HepG2 (cell line): ENCODE results near the gene FILIP1. TPM values are rescaled to one million over a fixed set of nuclear protein-coding genes. Genes with fewer than 3 reads are reported as not detected.

ENCODE experiments used
- ATAC-seq: fragments of 200-7000 bp; cut with Tn5 transposase; 3 replicates; pipeline ENCODE4 v1.9.1; 2020; ENCODE audit warnings: mild to moderate bottlenecking, moderate library complexity
- BruUV-seq: library from RNA; stranded (reverse); fragments of 400-500 nt; replicated peaks from 2 replicates; lab custom pipeline; 2021; lab: Mats Ljungman, UMichigan
- CTCF ChIA-PET: fragments of 300-600 bp; formaldehyde crosslinking; extraction: SDS; loops from one replicate; lab custom pipeline; 2021; ENCODE audit warnings: low total read pairs, inconsistent platforms, low intra/inter-chr PET ratio; lab: Yijun Ruan, JAX
- POLR2A ChIA-PET: fragments of 350-600 bp; sonication (Branson Sonifier 250); formaldehyde crosslinking; loops from one replicate; lab custom pipeline; 2020; ENCODE audit warnings: antibody characterized with exemption, inconsistent platforms; lab: Yijun Ruan, JAX
- DNase-seq: peaks from one replicate; pipeline ENCODE4 v3.0.0-alpha.2; 2015; ENCODE audit warnings: low spot score
- FAIRE-seq: peaks from 3 replicates; lab custom pipeline; 2011; peaks lifted over from hg19 to GRCh38; lab: Jason Lieb, UNC
- H2AFZ ChIP-seq: one replicate; pipeline ENCODE4 v1.6.1; 2011; ENCODE audit warnings: low read length, inconsistent platforms
- H3K27ac ChIP-seq: fragments of 300-600 bp; 3 replicates; pipeline ENCODE4 v1.8.0; 2011; ENCODE audit warnings: mixed run types, mild to moderate bottlenecking, mixed read lengths, low read length, inconsistent platforms; ENCODE audit not compliant: insufficient read depth; ENCODE audit errors: extremely low read length
- H3K27me3 ChIP-seq, 2 experiments: fragments of 200-600 bp in 1 of 2; 2 replicates in 1 of 2; 3 replicates in 1 of 2; pipeline versions ENCODE4 v1.6.0 to v1.8.0; 2011; ENCODE audit warnings: low read length in 2 of 2, mild to moderate bottlenecking in 2 of 2, moderate library complexity in 2 of 2, inconsistent platforms in 1 of 2; ENCODE audit not compliant: insufficient read depth in 2 of 2, control insufficient read depth in 1 of 2
- H3K36me3 ChIP-seq, 2 experiments: fragments of 200-600 bp in 1 of 2; replicated peaks in 1 of 2; 2 replicates in 1 of 2; 3 replicates in 1 of 2; pipeline versions ENCODE4 v1.5.1 to v1.8.0; 2011; ENCODE audit warnings: low read length in 2 of 2, inconsistent platforms in 1 of 2; ENCODE audit not compliant: insufficient read depth in 2 of 2, control insufficient read depth in 1 of 2
- H3K4me1 ChIP-seq: 2 replicates; pipeline ENCODE4 v1.5.1; 2012; ENCODE audit warnings: low read length, inconsistent platforms; ENCODE audit not compliant: insufficient read depth
- H3K4me2 ChIP-seq: 2 replicates; pipeline ENCODE4 v1.6.0; 2011; ENCODE audit warnings: low read depth, low read length, inconsistent platforms
- H3K4me3 ChIP-seq, 3 experiments: fragments of 200-600 bp in 1 of 3; sonication (generic), shearing (Covaris generic) in 1 of 3; replicated peaks in 1 of 3; 2 replicates each; pipeline ENCODE4 v1.5.1; 2011 to 2016; ENCODE audit warnings: low read length in 3 of 3, inconsistent platforms in 2 of 3, low read depth in 2 of 3, mild to moderate bottlenecking in 2 of 3, control low read depth in 1 of 3, mixed read lengths in 1 of 3; ENCODE audit not compliant: insufficient read depth in 1 of 3
- H3K79me2 ChIP-seq: one replicate; pipeline ENCODE4 v1.6.1; 2011; ENCODE audit warnings: low read length, inconsistent platforms; ENCODE audit not compliant: insufficient read depth
- H3K9ac ChIP-seq: 2 replicates; pipeline ENCODE4 v1.6.0; 2011; ENCODE audit warnings: mild to moderate bottlenecking, low read depth, low read length, inconsistent platforms; ENCODE audit not compliant: insufficient read depth
- H3K9me3 ChIP-seq: 2 replicates; pipeline ENCODE4 v1.5.1; 2012; ENCODE audit warnings: mild to moderate bottlenecking, low read length
- H4K20me1 ChIP-seq: 2 replicates; pipeline ENCODE4 v1.6.0; 2011; ENCODE audit warnings: inconsistent platforms, mild to moderate bottlenecking, low read length, moderate library complexity; ENCODE audit not compliant: insufficient read depth
- ATF5 ChIP-seq: sonication (generic); formaldehyde crosslinking; IDR thresholded peaks from 2 replicates; pipeline ENCODE4 v1.4.0; 2020; ENCODE audit warnings: mild to moderate bottlenecking, low read depth, missing genetic modification reagents
- BCLAF1 ChIP-seq: fragments of 450-650 bp; IDR thresholded peaks from 2 replicates; pipeline ENCODE4 v1.6.1; 2017; ENCODE audit warnings: mild to moderate bottlenecking
- CEBPB ChIP-seq: IDR thresholded peaks from 2 replicates; pipeline ENCODE4 v1.6.1; 2011; ENCODE audit warnings: low read depth, low read length, improper control_type of control experiment, borderline replicate concordance
- FUBP1 ChIP-seq: sonication (generic); formaldehyde crosslinking; IDR thresholded peaks from 2 replicates; pipeline ENCODE4 v1.5.1; 2020; ENCODE audit warnings: missing genetic modification reagents, mild to moderate bottlenecking, borderline replicate concordance
- HHEX ChIP-seq: IDR thresholded peaks from 2 replicates; pipeline ENCODE4 v1.6.1; 2016; ENCODE audit warnings: control low read depth
- IRF2 ChIP-seq: IDR thresholded peaks from 2 replicates; pipeline ENCODE4 v1.6.1; 2018; ENCODE audit warnings: missing genetic modification reagents, missing compliant biosample characterization
- NPAS2 ChIP-seq: sonication (generic); formaldehyde crosslinking; IDR thresholded peaks from 2 replicates; pipeline ENCODE4 v1.8.0; 2022; ENCODE audit warnings: mild to moderate bottlenecking, missing genetic modification reagents, borderline replicate concordance
- RELA ChIP-seq: sonication (generic); formaldehyde crosslinking; IDR thresholded peaks from 2 replicates; pipeline ENCODE4 v1.4.0; 2020; ENCODE audit warnings: missing genetic modification reagents
- RNF219 ChIP-seq: sonication (generic); formaldehyde crosslinking; IDR thresholded peaks from 2 replicates; pipeline ENCODE4 v1.5.0; 2020; ENCODE audit warnings: mild to moderate bottlenecking, missing genetic modification reagents
- XBP1 ChIP-seq: sonication (generic); formaldehyde crosslinking; IDR thresholded peaks from 2 replicates; pipeline ENCODE4 v1.5.0; 2020; ENCODE audit warnings: missing genetic modification reagents
- ZBTB2 ChIP-seq: sonication (generic); formaldehyde crosslinking; IDR thresholded peaks from 2 replicates; pipeline ENCODE4 v1.8.0; 2022; ENCODE audit warnings: low read depth, missing genetic modification reagents
- ZNF143 ChIP-seq: sonication (generic); formaldehyde crosslinking; IDR thresholded peaks from 2 replicates; pipeline ENCODE4 v1.4.0; 2020; ENCODE audit warnings: missing genetic modification reagents
- ZNF225 ChIP-seq: sonication (generic); formaldehyde crosslinking; IDR thresholded peaks from 2 replicates; pipeline ENCODE4 v1.4.0; 2020; ENCODE audit warnings: mild to moderate bottlenecking, missing genetic modification reagents
- ZNF496 ChIP-seq: sonication (generic); formaldehyde crosslinking; IDR thresholded peaks from 2 replicates; pipeline ENCODE4 v1.8.1; 2023; ENCODE audit warnings: mild to moderate bottlenecking, moderate library complexity, missing genetic modification reagents; ENCODE audit not compliant: insufficient replicate concordance
- WGBS: methylation state at CpG from one replicate; pipeline ENCODE4 v1.1.6; 2017; ENCODE audit warnings: low lambda C conversion rate; 5-methylcytosine and 5-hydroxymethylcytosine counted together
- in situ Hi-C: cut with HindIII; loops from 2 replicates; pipeline ENCODE4 v1.10.0; 2017; ENCODE audit warnings: low pct_unique_long_range_greater_than_20kb; ENCODE audit not compliant: extremely low pct_ligation_motif_present
- intact Hi-C: fragments of 100-400 bp; cut with micrococcal nuclease; formaldehyde crosslinking; loops from one replicate; pipeline ENCODE4 v1.10.0; 2022; ENCODE audit not compliant: unreplicated experiment
- polyA plus RNA-seq, 8 experiments: library from polyadenylated mRNA; depleted of rRNA in 3 of 8; stranded (reverse) in 7 of 8; unstranded in 1 of 8; fragments of >200 nt; fragmentation: Illumina TruSeq in 4 of 8; extraction: Trizol in 4 of 8; gene quantifications; 2 replicates each; pipeline versions ENCODE4 v1.2.1 to v1.2.3, GENCODE V29; 2011 to 2016; ENCODE audit warnings: low read depth in 4 of 8, missing spikeins in 1 of 8, mixed read lengths in 1 of 8; ENCODE audit not compliant: insufficient read depth in 1 of 8
- total RNA-seq, 5 experiments: library from RNA; depleted of rRNA; stranded (reverse); fragments of >200 nt; fragmentation: Illumina TruSeq; extraction: Trizol; gene quantifications; 2 replicates each; pipeline ENCODE4 v1.2.3, GENCODE V29; 2016; ENCODE audit warnings: low read depth in 1 of 5

Gene FILIP1
- total and polyA plus RNA-seq, 2 of the 13 experiments (the other 11 are each of a cell fraction or from before 2014, with no cell fraction given): not detected

GRCh38 chr6:75472885-75473284, 20.7 kb downstream of the FILIP1 start:
- ChIA-PET CTCF (no interaction called here), POLR2A (no interaction called here)
- ATAC-seq (no peak), DNase-seq (no peak), FAIRE-seq (no peak)
- Histone ChIP-seq H3K9ac (no peak overlapping the region), H3K27me3 (no peaks in the 10 kb centered on the region), H3K4me2 (no peak overlapping the region), H3K36me3 (no peaks in the 10 kb centered on the region), H3K4me3 (no peak overlapping the region), H2AFZ (no peak overlapping the region), H3K27ac (no peak overlapping the region), H3K79me2 (no peaks in the 10 kb centered on the region), H3K4me1 (no peaks in the 10 kb centered on the region), H3K9me3 (no peaks in the 10 kb centered on the region), H4K20me1 (no peaks in the 10 kb centered on the region)
- in situ Hi-C loops: no loop called here
- TF ChIP-seq ATF5 (no peak), BCLAF1 (no peak), CEBPB (no peak), XBP1 (no peak), RNF219 (CRISPR knock-in tag) (no peak), RELA (CRISPR knock-in tag) (no peak), ZBTB2 (CRISPR knock-in tag) (no peak), HHEX (CRISPR knock-in tag) (no peak), NPAS2 (CRISPR knock-in tag) (no peak), ZNF225 (CRISPR knock-in tag) (no peak), ZNF143 (no peak), FUBP1 (CRISPR knock-in tag) (no peak), IRF2 (CRISPR knock-in tag) (no peak), ZNF496 (CRISPR knock-in tag) (no peak)
- BruUV-seq: no TSS peak
- intact Hi-C loops: no loop called here
- 0% methylated on average over 1 of the region's 1 CpG for WGBS
